HEK293T (cell line): ENCODE data around the gene TMC8.

ENCODE experiments used
- BHLHE40 ChIP-seq: fragments of 450-650 bp; IDR thresholded peaks from 2 replicates; pipeline ENCODE4 v1.6.1; 2016; ENCODE audit warnings: mild to moderate bottlenecking, moderate library complexity, borderline replicate concordance
- CTBP1 ChIP-seq: fragments of 450-650 bp; IDR thresholded peaks from 2 replicates; pipeline ENCODE4 v1.6.1; 2016; ENCODE audit warnings: borderline replicate concordance
- ELF4 ChIP-seq: fragments of 450-650 bp; IDR thresholded peaks from 2 replicates; pipeline ENCODE4 v1.6.1; 2017; ENCODE audit warnings: antibody characterized with exemption
- FOXM1 ChIP-seq: fragments of 450-650 bp; IDR thresholded peaks from 2 replicates; pipeline ENCODE4 v1.6.1; 2017; ENCODE audit warnings: mild to moderate bottlenecking, borderline replicate concordance
- HDGF ChIP-seq: fragments of 450-650 bp; IDR thresholded peaks from 2 replicates; pipeline ENCODE4 v1.6.1; 2017; ENCODE audit warnings: antibody characterized with exemption, borderline replicate concordance
- LEF1 ChIP-seq: fragments of 450-650 bp; IDR thresholded peaks from 2 replicates; pipeline ENCODE4 v1.6.1; 2017; ENCODE audit warnings: mild to moderate bottlenecking, borderline replicate concordance
- NFRKB ChIP-seq: fragments of 450-650 bp; IDR thresholded peaks from 2 replicates; pipeline ENCODE4 v1.6.1; 2016; ENCODE audit warnings: mild to moderate bottlenecking, moderate library complexity
- SP1 ChIP-seq: fragments of 450-650 bp; IDR thresholded peaks from 2 replicates; pipeline ENCODE4 v1.6.1; 2017
- SUZ12 ChIP-seq: fragments of 450-650 bp; IDR thresholded peaks from 2 replicates; pipeline ENCODE4 v1.6.1; 2016; ENCODE audit warnings: mild to moderate bottlenecking
- TARDBP ChIP-seq: fragments of 450-650 bp; IDR thresholded peaks from 2 replicates; pipeline ENCODE4 v1.6.1; 2016
- TF ChIP-seq, protein P1 (sequence below): fragments of 450-650 bp; IDR thresholded peaks from 2 replicates; pipeline ENCODE4 v1.6.1; 2016

DNA sequence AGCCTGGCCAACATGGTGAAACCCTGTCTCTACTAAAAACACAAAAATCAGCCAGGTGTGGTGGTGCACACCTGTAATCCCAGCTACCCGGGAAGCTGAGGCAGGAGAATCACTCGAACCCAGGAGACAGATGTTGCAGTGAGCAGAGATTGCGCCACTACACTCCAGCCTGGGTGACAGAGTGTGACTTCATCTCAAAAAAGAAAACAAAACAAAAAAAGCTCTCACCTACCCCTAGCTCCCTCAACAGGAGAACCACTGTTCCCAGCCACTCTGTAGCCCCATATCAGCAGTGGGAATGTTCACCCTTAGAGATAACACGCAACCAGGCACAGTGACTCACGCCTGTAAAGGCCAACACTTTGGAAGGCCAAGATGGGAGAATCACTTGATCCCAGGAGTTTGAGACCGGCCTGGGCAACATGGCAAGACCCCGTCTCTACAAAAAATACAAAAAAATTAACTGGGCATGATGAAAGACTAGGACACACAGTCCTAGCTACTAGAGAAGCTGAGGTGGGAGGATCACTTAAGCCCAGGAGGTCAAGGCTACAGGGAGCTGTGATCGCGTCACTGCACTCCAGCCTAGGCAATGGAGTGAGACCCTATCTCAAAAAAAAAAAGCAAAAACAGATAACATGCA, 5.4 kb downstream of the TMC8 start:
- TF ChIP-seq TARDBP (no peak), ELF4 (no peak), SP1 (no peak), FOXM1 (no peak), NFRKB (no peak), HDGF (no peak), CTBP1 (no peak), LEF1 (no peak), SUZ12 (no peak), BHLHE40 (no peak)
- TF ChIP-seq, protein P1, sequence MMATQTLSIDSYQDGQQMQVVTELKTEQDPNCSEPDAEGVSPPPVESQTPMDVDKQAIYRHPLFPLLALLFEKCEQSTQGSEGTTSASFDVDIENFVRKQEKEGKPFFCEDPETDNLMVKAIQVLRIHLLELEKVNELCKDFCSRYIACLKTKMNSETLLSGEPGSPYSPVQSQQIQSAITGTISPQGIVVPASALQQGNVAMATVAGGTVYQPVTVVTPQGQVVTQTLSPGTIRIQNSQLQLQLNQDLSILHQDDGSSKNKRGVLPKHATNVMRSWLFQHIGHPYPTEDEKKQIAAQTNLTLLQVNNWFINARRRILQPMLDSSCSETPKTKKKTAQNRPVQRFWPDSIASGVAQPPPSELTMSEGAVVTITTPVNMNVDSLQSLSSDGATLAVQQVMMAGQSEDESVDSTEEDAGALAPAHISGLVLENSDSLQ: no peak
